ENCODE measurements around the gene MAST4.

- TF ChIP-seq ESRRA (CRISPR knock-in tag; IDR thresholded peaks at IDR 0.05; ENCODE audit: low read depth) (no peak), IRF1 (CRISPR knock-in tag; IDR thresholded peaks at IDR 0.05; ENCODE audit: low read depth) (no peak), POLR2AphosphoS5 (IDR thresholded peaks at IDR 0.05; ENCODE audit: low read depth, low read length) (no peak), RFX1 (IDR thresholded peaks at IDR 0.05) (no peak), STAT5B (CRISPR knock-in tag; IDR thresholded peaks at IDR 0.05) (no peak)
These were observed 117.8 kb downstream of the MAST4 start for GRCh38 chr5:66713998-66714397.

Data from HepG2 (cell line).